Fibroblast of the aortic adventitia (primary cell): ENCODE data around the gene NFASC. TPM values are rescaled to one million over a fixed set of nuclear protein-coding genes. Genes with fewer than 3 reads are reported as not detected.

ENCODE experiments used
- DNase-seq: peaks from one replicate; pipeline ENCODE4 v3.0.0-alpha.2; 2010; ENCODE audit warnings: low read depth
- H3K4me3 ChIP-seq: 2 replicates; pipeline ENCODE4 v1.5.1; 2011; ENCODE audit warnings: low read depth, mild to moderate bottlenecking, control low read depth, low read length, moderate library complexity
- CTCF ChIP-seq: IDR thresholded peaks from 2 replicates; pipeline ENCODE4 v1.5.1; 2011; ENCODE audit warnings: mild to moderate bottlenecking, low read length, control low read depth, inconsistent platforms; ENCODE audit not compliant: insufficient read depth
- total RNA-seq: library from RNA; depleted of rRNA; stranded (reverse); fragments of >200 nt; gene quantifications from 2 replicates; pipeline ENCODE4 v1.2.3, GENCODE V29; 2012; ENCODE audit warnings: low replicate concordance

NFASC gene
- total RNA-seq, 1 donor: 22.0 TPM

- TF ChIP-seq CTCF: no peak
- DNase-seq: no peak
- H3K4me3 ChIP-seq: no peak overlapping the region
These were observed 29.3 kb upstream of the NFASC start for GRCh38 chr1:204841316-204841715.

- no peak for DNase-seq
- H3K4me3 ChIP-seq: no peak overlapping the region
- no peak for TF ChIP-seq CTCF
These were observed 28.9 kb upstream of the NFASC start for GRCh38 chr1:204841798-204842197.

GRCh38 chr1:204842369-204842768 lies 28.3 kb upstream of the NFASC start:
- H3K4me3 ChIP-seq: no peak overlapping the region
- no peak for DNase-seq
- no peak for TF ChIP-seq CTCF

- no peak for TF ChIP-seq CTCF
- DNase-seq: peak; percentile 44
- no peak overlapping the region for H3K4me3 ChIP-seq
These were observed 27.8 kb upstream of the NFASC start for GRCh38 chr1:204842892-204843291.

GRCh38 chr1:204846546-204846945 lies 24.1 kb upstream of the NFASC start:
- DNase-seq: no peak
- no peak for TF ChIP-seq CTCF
- no peak overlapping the region for H3K4me3 ChIP-seq

- H3K4me3 ChIP-seq: no peak overlapping the region
- no peak for DNase-seq
- no peak for TF ChIP-seq CTCF
These were observed 22.1 kb upstream of the NFASC start for GRCh38 chr1:204848579-204848978.

- no peak overlapping the region for H3K4me3 ChIP-seq
- no peak for DNase-seq
- no peak for TF ChIP-seq CTCF
These were observed 17.8 kb upstream of the NFASC start for GRCh38 chr1:204852854-204853253.
